ENCODE measurements around the gene GCNT4. TPM values are rescaled to one million over a fixed set of nuclear protein-coding genes. Genes with fewer than 3 reads are reported as not detected.

Gene GCNT4
- total RNA-seq, 1 experiment from 2014 or later, result not detected

GRCh38 chr5:75018805-75019587, 33.4 kb downstream of the GCNT4 start:
- DNase-seq (ENCODE audit: low read depth), result peak; percentile 45

GRCh38 chr5:75017971-75018370, 34.4 kb downstream of the GCNT4 start:
- DNase-seq (ENCODE audit: low read depth), result no peak

GRCh38 chr5:75016896-75017295, 35.5 kb downstream of the GCNT4 start:
- DNase-seq (ENCODE audit: low read depth), result no peak

GRCh38 chr5:75012748-75013147, 39.6 kb downstream of the GCNT4 start:
- no peak for DNase-seq (ENCODE audit: low read depth)

GRCh38 chr5:75010838-75011237, 41.5 kb downstream of the GCNT4 start:
- DNase-seq (ENCODE audit: low read depth), result no peak

- no peak for DNase-seq (ENCODE audit: low read depth)
Observed at GRCh38 chr5:75009556-75010345, 42.6 kb downstream of the GCNT4 start.

- no peak for DNase-seq (ENCODE audit: low read depth)
Observed at GRCh38 chr5:75006865-75007822, 45.2 kb downstream of the GCNT4 start.

GRCh38 chr5:75005561-75005960, 46.8 kb downstream of the GCNT4 start:
- DNase-seq (ENCODE audit: low read depth), result no peak

Small RNA genes lying within 50 kb of the gene (small RNA-seq; reads per million reads assigned to genes)
- gene AC093259.1, result not detected

Other genes starting within 250 kb of the GCNT4 start
- gene FAM169A, start 186.2 kb downstream of the GCNT4 start, total RNA-seq (2014; rRNA removed; shearing (Covaris generic)), result 3.8 and 6.6 TPM in 2 replicates
- gene ANKRD31, start 184.3 kb upstream of the GCNT4 start, total RNA-seq (2014; rRNA removed; shearing (Covaris generic)), result 0.08 and 0.13 TPM in 2 replicates

Data from HT1080 (cell line).